Body of pancreas (tissue), 4 donors: ENCODE data around the gene GLIS2.

Experiments used
- CTCF ChIP-seq, 7 experiments: fragments of 450-650 bp in 4 of 7; fragments of 200-600 bp in 3 of 7; sonication (generic) in 3 of 7; IDR thresholded peaks; one replicate each; pipeline ENCODE4 v1.5.1; 2016 to 2019; ENCODE audit warnings: antibody characterized with exemption in 7 of 7
- POLR2A ChIP-seq, 3 donors: fragments of 450-650 bp; IDR thresholded peaks; one replicate each; pipeline ENCODE4 v1.6.1; 2016; ENCODE audit warnings: antibody characterized with exemption in 3 of 3, mild to moderate bottlenecking in 2 of 3

DNA sequence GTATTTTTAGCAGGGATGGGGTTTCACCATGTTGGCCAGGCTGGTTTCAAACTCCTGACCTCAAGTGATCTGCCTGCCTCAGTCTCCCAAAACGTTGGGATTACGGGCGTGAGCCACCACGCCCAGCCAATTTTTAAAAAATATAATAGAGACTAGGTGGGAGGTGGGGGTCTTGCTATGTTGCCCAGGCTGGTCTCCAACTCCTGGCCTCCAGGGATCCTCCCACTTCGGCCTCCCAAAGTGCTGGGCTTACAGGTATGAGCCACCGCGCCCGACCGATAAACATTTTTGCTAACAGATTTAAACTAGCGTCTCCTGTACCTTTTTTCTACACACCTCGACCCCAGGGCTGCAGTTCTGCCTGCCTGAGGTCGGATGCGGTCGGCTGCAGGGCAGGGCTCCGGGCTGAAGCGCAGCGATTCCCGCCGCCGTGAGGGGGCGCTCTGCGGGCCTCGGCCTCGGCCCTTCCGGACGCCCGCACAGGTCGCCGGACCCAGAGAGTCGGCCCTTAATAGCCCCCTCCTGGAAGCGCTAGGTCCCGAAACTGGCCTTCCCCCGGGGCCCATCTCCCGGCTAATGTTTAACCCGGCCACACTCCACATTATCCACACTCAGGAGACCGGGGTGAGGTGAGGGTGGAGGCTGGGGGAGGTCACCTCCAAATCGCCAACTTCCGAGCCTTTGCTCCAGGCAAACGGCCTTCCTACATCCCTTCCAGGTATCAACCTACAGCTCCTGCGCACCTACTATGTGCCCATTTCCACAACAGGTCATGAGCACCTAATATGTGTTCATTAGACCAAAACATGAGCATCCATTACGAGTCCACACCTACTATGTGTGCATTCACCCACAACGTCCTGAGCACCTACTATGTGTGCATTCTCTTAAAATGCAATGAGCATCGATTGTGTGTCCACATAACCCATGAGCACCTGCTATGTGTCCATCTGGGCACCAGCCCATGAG lies 2.0 kb upstream of the GLIS2 start:
- TF ChIP-seq POLR2A (IDR thresholded peaks at IDR 0.05) (peak in 1 of 3 donors; percentile 20), CTCF (IDR thresholded peaks at IDR 0.05) (peak; percentile 46 to 86 (median 69))
